PC-9 (cell line): ENCODE results near the gene ADAMTS13. TPM values are rescaled to one million over a fixed set of nuclear protein-coding genes. Genes with fewer than 3 reads are reported as not detected.
A peak's percentile ranks its signal among the peaks of the same experiment; 100 is the strongest.

ENCODE experiments used
- BruUV-seq: library from RNA; stranded (reverse); fragments of 400-500 nt; replicated peaks from 2 replicates; lab custom pipeline; 2021; lab: Mats Ljungman, UMichigan
- CTCF ChIA-PET: fragments of 300-600 bp; sonication (Branson Sonifier 250); formaldehyde crosslinking; loops from one replicate; lab custom pipeline; 2022; ENCODE audit warnings: antibody characterized with exemption; lab: Charles Lee
- POLR2A ChIA-PET: fragments of 300-600 bp; sonication (Branson Sonifier 250); formaldehyde crosslinking; loops from one replicate; lab custom pipeline; 2022; ENCODE audit warnings: antibody characterized with exemption; ENCODE audit not compliant: unreplicated experiment; lab: Charles Lee
- DNase-seq, 2 experiments: peaks; one replicate each; pipeline versions ENCODE4 v3.0.0 to v3.0.0-alpha.2; 2015 to 2022; ENCODE audit warnings: mixed read lengths in 1 of 2
- H2AFZ ChIP-seq: fragments of 200-600 bp; sonication (generic); 2 replicates; pipeline ENCODE4 v1.8.1; 2017; ENCODE audit warnings: antibody characterized with exemption
- H3F3A ChIP-seq: fragments of 200-600 bp; sonication (generic); 2 replicates; pipeline ENCODE4 v1.8.1; 2017; ENCODE audit warnings: antibody characterized with exemption, mild to moderate bottlenecking, low read depth; ENCODE audit not compliant: insufficient read depth
- H3K27ac ChIP-seq: fragments of 200-600 bp; sonication (generic); 2 replicates; pipeline ENCODE4 v1.6.1; 2016; ENCODE audit warnings: mixed run types
- H3K27me3 ChIP-seq: fragments of 200-600 bp; sonication (generic); 2 replicates; pipeline ENCODE4 v1.6.1; 2016; ENCODE audit warnings: low read depth, mixed run types; ENCODE audit not compliant: insufficient read depth
- H3K36me3 ChIP-seq: fragments of 200-600 bp; sonication (generic); 2 replicates; pipeline ENCODE4 v1.6.1; 2016; ENCODE audit warnings: low read depth, mixed run types
- H3K4me1 ChIP-seq: fragments of 200-600 bp; sonication (generic); replicated peaks from 2 replicates; pipeline ENCODE4 v1.6.1; 2016; ENCODE audit warnings: mixed run types; ENCODE audit not compliant: insufficient read depth
- H3K4me2 ChIP-seq: fragments of 200-600 bp; sonication (generic); 2 replicates; pipeline ENCODE4 v1.6.1; 2017; ENCODE audit warnings: mixed run types
- H3K4me3 ChIP-seq: fragments of 200-600 bp; sonication (generic); 2 replicates; pipeline ENCODE4 v1.6.1; 2016; ENCODE audit warnings: mixed run types
- H3K79me2 ChIP-seq: fragments of 200-600 bp; sonication (generic); 2 replicates; pipeline ENCODE4 v1.6.1; 2017; ENCODE audit warnings: low read depth, mixed run types
- H3K9me2 ChIP-seq: fragments of 200-600 bp; sonication (generic); 2 replicates; pipeline ENCODE4 v1.8.1; 2017; ENCODE audit warnings: mild to moderate bottlenecking; ENCODE audit not compliant: insufficient read depth
- H3K9me3 ChIP-seq: fragments of 200-600 bp; sonication (generic); 2 replicates; pipeline ENCODE4 v1.8.1; 2016; ENCODE audit warnings: low read depth; ENCODE audit not compliant: insufficient read depth
- H4K20me1 ChIP-seq: fragments of 200-600 bp; sonication (generic); 2 replicates; pipeline ENCODE4 v1.8.1; 2017; ENCODE audit not compliant: insufficient read depth
- CTCF ChIP-seq: fragments of 200-600 bp; sonication (generic); conservative IDR thresholded peaks from 2 replicates; pipeline ENCODE4 v1.6.1; 2017; ENCODE audit warnings: mixed run types, antibody characterized with exemption, mild to moderate bottlenecking, moderate library complexity
- EZH2 ChIP-seq: fragments of 200-600 bp; sonication (generic); IDR thresholded peaks from 2 replicates; pipeline ENCODE4 v1.8.0; 2017; ENCODE audit warnings: antibody characterized with exemption, low read depth
- intact Hi-C: fragments of 100-400 bp; cut with micrococcal nuclease; formaldehyde crosslinking; loops from one replicate; pipeline ENCODE4 v1.10.0; 2022; ENCODE audit not compliant: unreplicated experiment
- total RNA-seq: library from RNA; stranded (reverse); gene quantifications from 2 replicates; pipeline ENCODE4 v1.2.3, GENCODE V29; 2021

ADAMTS13 gene
- total RNA-seq, 1 experiment from 2014 or later, result 7.1 TPM

- H3K79me2 ChIP-seq, result no peaks in the 10 kb centered on the region
- H3K36me3 ChIP-seq, result no peaks in the 10 kb centered on the region
- DNase-seq, result no peak
- no peaks in the 10 kb centered on the region for H4K20me1 ChIP-seq
- peaks cover 12% of the 10 kb centered on the region; the same call in 1 of the 2 replicates for H3F3A ChIP-seq
- TF ChIP-seq EZH2, result no peak
- no peak for TF ChIP-seq CTCF
- H3K9me3 ChIP-seq, result no peaks in the 10 kb centered on the region
- BruUV-seq, result no TSS peak
- no peak overlapping the region for H3K4me3 ChIP-seq
- intact Hi-C loops, result no loop called here
- ChIA-PET POLR2A (no interaction called here), CTCF (no interaction called here)
- no peak overlapping the region for H3K27ac ChIP-seq
- peaks cover 46% of the 10 kb centered on the region for H3K4me1 ChIP-seq
- H2AFZ ChIP-seq, result no peak overlapping the region
- 0 out of 2 replicates have a peak, but pooled peaks cover under 1% of the 10 kb centered on the region for H3K27me3 ChIP-seq
- no peaks in the 10 kb centered on the region for H3K9me2 ChIP-seq
- H3K4me2 ChIP-seq, result no peak overlapping the region
Observed at GRCh38 chr9:133483611-133484010, 61.4 kb downstream of the ADAMTS13 start.

- DNase-seq, result peak; percentile 79 to 84
- H3K27me3 ChIP-seq, result peaks cover 13% of the 10 kb centered on the region
- peaks cover 12% of the 10 kb centered on the region; the same call in 1 of the 2 replicates for H3F3A ChIP-seq
- no peaks in the 10 kb centered on the region for H3K36me3 ChIP-seq
- no peaks in the 10 kb centered on the region for H3K9me3 ChIP-seq
- H3K79me2 ChIP-seq, result no peaks in the 10 kb centered on the region
- POLR2A ChIA-PET, result interaction anchor here (0.7 to 0.8 kb wide), 2 partner anchors 25 to 39 kb away, joined by 3 to 11 read pairs; partner anchors contain the start of gene CACFD1
- H3K27ac ChIP-seq, result no peak overlapping the region
- CTCF ChIA-PET, result interaction anchor here (0.5 to 1.2 kb wide), 7 partner anchors 67 to 540 kb away, joined by 3 to 11 read pairs (median 3); partner anchors contain the start of genes BRD3OS, REXO4, SURF1 and SURF2
- no peak overlapping the region for H2AFZ ChIP-seq
- intact Hi-C loops, result loop anchor here (5.0 kb wide), 1 partner anchor 128 kb away; the partner anchor contains the start of genes SURF1 and SURF2
- H3K4me2 ChIP-seq, result peak overlapping the region; percentile 60
- H4K20me1 ChIP-seq, result no peaks in the 10 kb centered on the region
- no peaks in the 10 kb centered on the region for H3K9me2 ChIP-seq
- H3K4me1 ChIP-seq, result peaks cover 40% of the 10 kb centered on the region
- no TSS peak for BruUV-seq
- peak overlapping the region; percentile 7; the same call in 1 of the 2 replicates for H3K4me3 ChIP-seq
- TF ChIP-seq EZH2 (no peak), CTCF (no peak)
Observed at GRCh38 chr9:133484671-133485437, 62.7 kb downstream of the ADAMTS13 start.

- no peak overlapping the region for H2AFZ ChIP-seq
- H3K36me3 ChIP-seq, result no peaks in the 10 kb centered on the region
- H3K9me3 ChIP-seq, result no peaks in the 10 kb centered on the region
- no peaks in the 10 kb centered on the region for H3K9me2 ChIP-seq
- peak overlapping the region; percentile 60 for H3K4me2 ChIP-seq
- no peak for TF ChIP-seq EZH2
- TF ChIP-seq CTCF, result no peak
- H4K20me1 ChIP-seq, result no peaks in the 10 kb centered on the region
- H3K4me1 ChIP-seq, result peaks cover 38% of the 10 kb centered on the region
- ChIA-PET CTCF (interaction anchor here (0.5 to 1.2 kb wide), 6 partner anchors 120 to 454 kb away, joined by 3 to 7 read pairs (median 4); partner anchors contain the start of genes SURF1 and SURF2), POLR2A (interaction anchor here (0.6 to 0.8 kb wide), 2 partner anchors 208 to 304 kb away, joined by 3 to 4 read pairs; no protein-coding TSS in a partner anchor)
- no peaks in the 10 kb centered on the region for H3K79me2 ChIP-seq
- peak overlapping the region; percentile 7; the same call in 1 of the 2 replicates for H3K4me3 ChIP-seq
- H3K27me3 ChIP-seq, result peaks cover 20% of the 10 kb centered on the region
- intact Hi-C loops, result loop anchor here (1.0 to 5.0 kb wide), 6 partner anchors 78 to 508 kb away; partner anchors contain the start of genes SURF1 and SURF2
- DNase-seq, result no peak
- H3F3A ChIP-seq, result peaks cover 12% of the 10 kb centered on the region; the same call in 1 of the 2 replicates
- no TSS peak for BruUV-seq
- H3K27ac ChIP-seq, result no peak overlapping the region
Observed at GRCh38 chr9:133485531-133486260, 63.5 kb downstream of the ADAMTS13 start.
